HG02981 (cell line): ENCODE data around the gene KCNF1.

Experiments
- ATAC-seq: cut with Tn5 transposase; IDR thresholded peaks from one replicate; pipeline ENCODE4 v1.9.1; 2021; ENCODE audit warnings: mild to moderate bottlenecking, moderate library complexity; ENCODE audit not compliant: unreplicated experiment

Gene KCNF1

DNA sequence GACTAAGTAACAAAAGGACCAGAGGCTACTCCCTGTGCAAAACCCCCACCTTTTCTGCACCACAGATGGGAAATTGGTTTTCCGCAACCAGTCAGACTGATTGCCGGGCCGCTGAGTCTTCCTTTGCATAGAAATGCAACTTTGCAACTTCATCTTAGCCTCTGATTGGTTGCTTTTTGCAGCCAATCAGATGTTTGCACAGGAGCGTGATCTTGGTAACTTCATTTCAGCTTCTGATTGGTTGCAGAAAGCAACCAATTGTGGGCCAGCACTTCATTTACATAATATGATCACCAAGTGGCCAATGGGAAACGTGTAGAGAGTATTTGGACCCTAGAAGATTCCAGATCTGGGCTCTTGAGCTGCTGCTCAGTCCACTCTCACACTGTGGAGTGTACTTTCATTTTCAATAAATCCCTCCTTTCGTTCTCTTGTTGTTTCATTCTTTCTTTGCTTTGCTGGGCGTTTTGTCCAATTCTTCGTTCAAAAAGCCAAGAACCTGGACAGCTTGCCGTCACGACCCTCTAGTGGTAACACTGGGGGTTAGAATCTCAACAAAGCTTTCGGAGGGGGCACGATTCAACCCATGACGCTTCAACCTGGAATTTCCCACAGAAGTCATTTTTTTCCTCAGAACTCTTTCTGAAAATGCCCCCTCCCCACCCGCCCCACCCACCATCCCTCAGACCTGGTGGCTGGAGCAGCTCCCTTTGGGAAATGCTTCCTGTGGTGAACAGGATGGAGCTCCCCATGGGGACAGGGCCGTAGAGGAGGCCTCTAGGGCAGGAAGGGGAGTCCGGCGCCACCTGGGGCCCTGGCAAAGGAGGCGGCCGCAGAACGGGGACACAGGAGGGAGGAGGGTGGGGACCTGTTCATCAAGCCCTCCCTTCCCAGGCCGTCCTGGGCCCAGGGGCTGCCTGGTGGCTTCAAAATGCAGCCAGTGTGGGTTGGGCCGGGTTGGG is 31.8 kb upstream of the KCNF1 start:
- ATAC-seq: no peak

GRCh38 chr2:10880586-10881321 is 31.0 kb upstream of the KCNF1 start:
- no peak for ATAC-seq

DNA sequence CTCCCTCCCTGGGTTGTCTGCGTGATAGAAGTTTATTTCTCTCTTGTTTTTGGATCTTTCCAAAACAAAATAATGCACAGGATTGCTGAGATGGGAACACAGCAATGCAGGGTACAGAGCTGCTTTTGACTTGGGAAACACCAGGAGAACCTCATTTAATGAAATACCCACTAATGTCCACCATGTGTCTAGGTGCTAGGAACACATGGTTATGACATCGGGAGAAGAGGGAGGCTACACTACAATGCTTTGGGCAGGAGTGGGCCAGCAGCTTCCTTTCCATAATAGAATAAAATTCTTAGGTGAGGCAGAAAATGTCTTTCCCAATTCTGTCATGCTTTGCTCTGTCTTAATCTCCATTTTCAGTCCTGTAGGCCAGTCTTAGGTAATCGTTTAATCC is 29.2 kb upstream of the KCNF1 start:
- ATAC-seq: no peak

DNA sequence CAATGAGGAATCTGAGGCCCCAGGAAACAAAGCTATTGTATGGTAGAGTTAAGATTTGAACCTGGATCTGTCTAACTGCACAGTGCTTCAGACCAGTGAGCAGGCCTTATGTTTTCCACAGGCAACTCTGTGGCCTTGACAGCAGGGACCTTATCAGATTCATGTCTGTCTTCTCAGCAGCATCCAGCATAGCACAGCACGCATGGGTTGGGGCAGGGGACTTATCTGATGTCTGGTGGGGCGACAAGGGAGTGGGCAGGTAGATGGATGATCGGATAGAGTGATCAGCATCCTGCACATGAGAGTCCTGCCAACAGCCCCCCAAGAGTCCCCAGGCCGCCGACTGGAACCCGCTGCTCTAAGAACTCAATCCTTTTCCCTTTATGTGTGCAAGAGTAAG is 28.7 kb upstream of the KCNF1 start:
- ATAC-seq: no peak

- no peak for ATAC-seq
Measured at GRCh38 chr2:10883801-10884478, 27.8 kb upstream of the KCNF1 start.

DNA sequence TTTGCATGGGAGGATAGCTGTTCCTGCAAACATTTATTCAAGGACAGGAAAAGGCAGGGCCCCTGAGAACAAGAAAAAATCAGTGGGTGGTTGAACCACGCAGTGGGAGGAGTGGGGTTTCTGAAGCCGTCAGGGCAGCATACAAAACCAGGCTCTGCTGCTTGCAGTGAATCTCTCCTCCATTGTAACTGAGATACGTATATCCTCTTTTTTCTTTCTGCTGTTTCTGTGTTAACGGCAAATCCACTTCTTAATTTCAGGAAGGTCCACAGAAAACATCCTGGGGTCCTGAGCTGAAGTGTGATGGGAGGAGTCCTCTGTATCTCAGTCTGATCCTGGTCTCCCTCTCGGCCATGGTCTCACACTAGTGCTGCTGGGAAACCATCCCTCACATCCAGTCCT is 27.2 kb upstream of the KCNF1 start:
- ATAC-seq: no peak

DNA sequence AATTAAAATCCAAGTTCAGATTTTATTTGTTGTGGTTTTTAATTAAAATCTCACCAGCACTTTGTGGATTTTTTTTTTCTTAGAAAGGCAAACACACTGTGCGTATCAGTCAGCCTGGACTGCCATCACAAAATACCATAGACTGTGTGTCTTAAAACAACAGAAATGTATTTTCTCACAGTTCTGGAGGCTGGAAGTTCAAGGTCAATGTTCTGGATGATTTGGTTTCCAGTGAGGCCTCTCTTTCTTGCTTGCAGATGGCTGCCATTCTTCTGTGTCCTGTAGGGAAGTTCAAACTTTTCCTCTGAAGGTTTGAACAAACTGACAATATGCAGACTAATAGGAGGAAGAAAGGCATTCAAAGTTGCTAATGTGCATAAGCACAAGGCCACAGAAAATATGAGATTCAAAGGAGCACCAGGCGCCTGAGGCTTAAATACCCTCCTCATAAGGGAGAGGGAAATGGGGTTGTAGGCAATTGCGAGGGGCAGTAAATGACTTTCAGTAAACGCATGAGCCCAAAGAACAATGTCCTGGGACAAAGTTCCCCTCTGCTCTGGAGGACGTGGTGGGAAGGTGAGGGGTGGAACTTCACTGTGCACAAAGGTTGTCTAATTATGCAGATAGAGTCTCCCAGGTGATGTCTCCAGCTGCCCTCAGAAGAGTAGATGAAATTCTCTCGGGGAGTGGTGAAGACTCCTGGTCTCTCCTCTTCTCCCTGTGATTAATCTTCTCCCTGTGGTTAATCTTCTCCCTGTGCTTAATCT is 26.5 kb upstream of the KCNF1 start:
- no peak for ATAC-seq

DNA sequence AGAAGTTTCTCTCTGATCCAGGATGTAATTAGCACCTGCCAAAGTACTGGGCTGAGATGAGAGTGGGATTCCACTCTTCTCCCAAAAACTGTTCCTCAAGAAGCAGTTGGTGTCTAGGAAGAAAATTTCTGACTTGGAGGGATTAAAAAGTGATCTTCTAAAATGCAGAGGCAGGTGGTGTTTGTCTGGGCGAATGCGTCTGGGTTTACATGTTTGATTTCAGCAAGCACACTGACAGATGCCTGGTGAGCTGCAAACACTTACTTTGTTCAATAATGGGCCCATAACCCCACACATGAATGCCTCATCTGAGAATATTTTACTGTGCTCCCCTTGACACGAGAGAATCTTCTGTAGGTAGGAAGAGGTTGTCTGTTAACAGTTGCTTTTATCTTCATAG is 24.3 kb upstream of the KCNF1 start:
- no peak for ATAC-seq

- no peak for ATAC-seq
Measured at GRCh38 chr2:10889651-10890215, 22.0 kb upstream of the KCNF1 start.

DNA sequence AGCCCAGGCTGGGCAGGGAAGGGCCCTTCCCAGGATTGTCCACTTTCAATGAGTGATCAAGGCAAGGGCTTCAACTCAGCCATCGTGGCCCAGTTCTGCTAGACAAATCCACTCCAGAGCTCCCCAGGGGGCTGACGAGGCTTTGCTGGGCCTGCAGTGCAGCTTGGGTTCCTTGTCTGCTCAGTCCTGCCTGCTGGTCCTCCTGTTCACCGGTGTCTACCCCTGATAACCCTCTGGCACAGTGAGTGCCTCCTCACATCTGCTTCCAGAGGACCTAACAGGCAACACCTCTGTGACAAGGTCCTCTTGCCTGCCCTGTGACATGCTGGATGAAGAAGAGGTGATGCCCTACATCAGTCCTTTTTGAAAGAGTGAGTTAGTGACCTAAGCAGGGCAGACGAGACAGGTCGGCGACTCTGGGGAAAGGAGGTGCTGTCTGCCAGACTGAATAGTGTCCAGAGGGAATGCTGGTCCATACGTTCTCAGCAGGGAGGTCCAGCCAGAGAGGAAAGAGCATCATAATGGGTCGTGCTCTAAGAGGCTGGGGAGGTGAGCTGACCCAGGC is 20.9 kb upstream of the KCNF1 start:
- ATAC-seq: no peak

DNA sequence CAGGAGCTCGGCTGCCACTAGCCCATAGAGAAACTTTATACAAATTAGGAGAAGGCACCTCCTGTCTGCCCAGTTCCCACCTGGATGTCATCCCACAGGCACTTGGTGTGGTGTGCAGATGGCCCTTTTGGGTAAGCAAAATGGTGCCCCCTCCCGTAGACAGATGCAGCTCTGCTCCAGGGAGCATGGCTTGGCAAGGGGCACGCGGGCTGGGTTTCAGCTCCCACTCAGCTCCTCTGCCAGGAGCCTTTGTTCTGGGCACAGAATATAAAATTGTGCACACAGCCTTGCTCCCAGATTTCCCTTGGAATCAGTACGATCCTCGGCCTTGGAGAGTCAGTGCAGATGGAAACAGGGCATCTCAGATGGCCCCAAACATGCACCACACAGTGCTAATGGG is 20.3 kb upstream of the KCNF1 start:
- no peak for ATAC-seq

GRCh38 chr2:10891848-10892247 is 19.9 kb upstream of the KCNF1 start:
- ATAC-seq: no peak

GRCh38 chr2:10892316-10892715 is 19.4 kb upstream of the KCNF1 start:
- no peak for ATAC-seq

- no peak for ATAC-seq
Measured at GRCh38 chr2:10892796-10893350, 18.9 kb upstream of the KCNF1 start.

DNA sequence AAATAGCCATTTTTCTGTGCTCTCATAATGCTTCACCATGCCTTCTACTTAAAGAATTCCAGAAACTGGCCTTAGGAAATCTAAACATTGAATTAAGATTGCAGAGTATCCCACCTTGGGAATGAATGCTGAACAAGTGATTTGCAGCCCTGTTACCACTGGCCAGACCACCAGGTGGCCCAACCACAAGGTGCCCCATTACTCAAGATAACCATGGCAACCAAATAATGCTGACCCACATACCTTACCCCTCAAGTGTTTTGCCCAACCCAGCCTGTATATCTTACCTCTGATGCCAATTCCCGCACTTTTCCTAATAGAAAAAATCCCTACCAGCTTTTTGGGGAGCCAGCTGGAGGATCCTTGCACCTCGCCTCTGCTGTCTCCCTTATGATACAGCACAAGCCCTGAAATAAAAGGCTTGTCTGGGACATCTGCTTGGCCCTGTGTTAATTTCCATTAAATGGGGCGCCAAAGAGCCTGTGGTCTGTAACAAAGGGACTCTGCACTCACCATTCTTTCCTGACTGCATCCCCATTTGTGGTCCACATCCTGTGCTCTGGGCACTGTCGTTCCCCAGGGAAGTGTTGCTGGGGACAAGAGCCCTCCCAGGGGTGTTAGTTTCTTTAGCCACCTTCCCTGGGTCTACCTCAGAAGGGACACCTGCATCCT is 17.3 kb upstream of the KCNF1 start:
- ATAC-seq: no peak

DNA sequence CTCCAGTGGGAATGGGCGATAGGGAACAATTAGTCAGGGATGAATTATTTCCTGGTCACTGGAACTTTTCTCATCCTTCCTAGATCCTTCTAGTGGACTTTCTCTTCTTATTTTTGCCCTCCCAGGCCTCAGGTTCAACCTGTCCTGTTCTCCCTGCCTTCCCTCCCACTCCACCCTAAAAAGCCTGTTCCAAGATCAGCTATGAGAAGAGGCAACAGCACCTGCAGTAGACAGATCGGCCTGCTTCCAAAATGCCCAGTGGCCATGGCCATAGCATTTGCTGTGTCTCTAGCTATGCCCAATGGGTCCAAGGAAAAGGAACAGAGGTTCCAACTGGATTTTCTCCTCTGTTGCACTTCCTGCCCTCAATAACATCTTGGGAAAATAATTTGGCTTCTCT is 16.5 kb upstream of the KCNF1 start:
- ATAC-seq: no peak

DNA sequence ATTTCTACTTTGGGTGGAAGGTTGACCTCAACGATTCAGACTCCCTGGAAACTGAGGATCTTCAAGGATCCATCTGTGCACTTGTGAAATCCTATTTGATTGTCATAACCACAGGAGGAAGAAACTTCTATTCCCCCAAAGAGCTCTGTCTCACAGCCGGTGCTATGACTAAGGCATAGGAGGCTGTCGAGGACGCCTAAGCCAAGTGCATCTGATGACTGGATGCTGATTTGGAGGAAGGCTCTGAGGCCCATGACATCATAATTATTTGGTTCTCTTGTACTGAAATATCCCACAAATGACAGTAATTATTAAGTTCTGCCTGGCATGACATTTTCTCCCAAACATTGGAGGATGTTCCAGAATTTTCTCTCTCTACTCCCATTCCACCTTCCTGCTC is 13.8 kb upstream of the KCNF1 start:
- no peak for ATAC-seq

DNA sequence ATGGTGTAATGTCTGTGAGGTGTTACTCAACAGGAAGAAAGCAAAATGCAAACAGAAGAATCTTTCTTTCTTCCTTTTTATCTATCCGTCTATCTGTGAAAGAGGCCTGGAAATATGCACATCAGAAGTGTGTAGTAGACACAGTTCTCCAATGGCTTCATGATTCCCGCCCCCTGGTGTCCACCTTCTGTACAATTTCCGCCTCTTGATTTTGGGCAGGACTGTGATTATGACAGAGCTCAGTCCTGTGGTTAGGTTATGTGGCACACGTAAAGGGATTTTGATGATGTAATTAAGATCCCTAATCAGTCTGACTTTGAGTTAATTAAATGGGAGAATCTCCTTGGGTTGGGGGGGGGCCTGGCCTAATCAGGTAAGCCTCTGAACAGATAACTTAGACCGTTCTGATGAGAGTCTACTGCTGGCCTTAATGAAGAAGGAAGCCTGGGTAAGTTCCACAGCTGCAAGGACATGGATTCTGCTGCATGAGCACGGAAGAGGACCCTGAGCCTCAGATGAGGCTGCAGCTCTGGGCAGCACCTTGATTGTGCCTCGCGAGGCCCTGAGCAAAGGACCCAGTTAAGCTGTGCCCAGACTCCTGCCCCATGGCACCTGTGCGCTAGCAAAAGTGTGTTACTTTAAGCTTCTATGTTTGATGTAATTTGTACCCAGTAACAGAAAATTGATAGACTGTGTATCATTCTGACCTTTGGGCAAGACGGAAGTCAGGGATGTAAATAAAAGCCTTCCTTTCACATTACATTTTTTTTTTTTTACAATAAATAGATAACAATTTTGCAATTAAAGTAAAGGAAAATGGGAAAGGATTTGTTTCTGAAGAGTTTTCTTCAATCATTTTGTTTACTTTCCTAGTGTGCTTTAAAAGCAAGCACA is 11.3 kb upstream of the KCNF1 start:
- ATAC-seq: no peak
